GM19238 (cell line): ENCODE results near the gene IQCE.

Experiments used
- DNase-seq: peaks from one replicate; pipeline ENCODE4 v3.0.0; 2011; ENCODE audit warnings: low spot score; ENCODE audit not compliant: insufficient read length

Gene IQCE

DNA sequence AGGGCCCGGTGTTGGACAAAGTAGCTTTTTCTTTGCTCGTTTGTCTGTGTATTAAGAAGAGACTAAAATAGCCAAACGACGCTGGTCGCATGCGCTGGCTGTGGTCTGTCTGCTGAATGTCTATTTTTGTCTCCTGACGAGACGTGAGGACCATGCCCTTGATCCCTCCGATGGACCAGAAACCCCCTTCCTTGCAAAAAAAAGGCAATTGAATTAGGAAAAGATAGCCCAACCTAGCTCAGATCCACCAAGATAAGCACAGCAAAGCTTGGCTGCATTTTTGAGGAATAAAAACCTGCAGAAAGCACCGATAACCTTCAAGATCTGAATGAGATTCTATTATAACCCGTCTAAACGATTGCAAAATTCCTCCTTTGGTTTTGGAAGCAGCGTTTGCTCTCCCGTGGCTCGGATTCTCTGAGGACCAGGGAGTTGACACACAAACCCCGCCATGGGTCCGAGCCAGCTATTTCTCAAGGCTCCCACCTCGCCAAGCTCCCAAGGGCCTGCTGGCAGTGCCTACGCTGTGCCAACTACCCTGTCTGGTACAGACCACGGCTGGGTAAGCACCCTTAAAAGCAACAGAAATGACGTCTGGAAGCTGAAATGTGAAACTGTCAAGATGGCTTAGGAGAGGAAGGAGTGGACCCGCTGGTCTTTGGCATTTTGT is 55.3 kb downstream of the IQCE start:
- DNase-seq, result no peak

DNA sequence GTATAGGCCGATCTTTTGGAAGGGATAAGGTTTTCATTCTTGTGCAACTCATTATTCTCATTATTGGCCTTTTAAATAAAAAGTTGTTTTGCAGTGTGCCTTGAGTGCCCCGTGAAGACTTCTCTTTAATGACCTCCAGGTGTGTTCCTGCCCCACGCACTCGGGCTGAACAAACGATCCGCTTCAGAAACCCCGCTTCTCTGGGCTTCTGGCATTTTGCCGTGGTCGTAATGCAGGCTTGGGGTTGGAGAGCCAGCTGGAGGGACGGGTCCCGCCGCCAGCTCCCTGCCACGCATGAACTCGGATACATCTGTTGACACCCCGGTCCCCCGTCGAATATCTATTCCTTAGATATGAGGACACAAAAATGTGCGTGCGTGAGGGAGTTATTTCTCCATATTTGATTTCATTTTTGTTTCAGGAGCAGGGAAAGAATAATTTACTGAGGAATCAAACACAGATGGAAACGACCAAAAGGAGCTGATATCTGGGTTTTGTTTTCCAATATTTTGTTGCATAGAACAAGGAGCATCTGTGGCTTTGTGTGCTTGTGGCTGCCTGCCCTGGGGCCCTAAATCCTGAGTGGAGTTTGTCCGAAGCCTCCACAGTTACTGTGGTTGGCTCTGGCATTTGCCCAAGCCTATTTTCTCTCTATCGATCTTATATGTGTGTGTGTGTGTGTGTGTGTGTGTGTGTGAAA is 56.0 kb downstream of the IQCE start:
- no peak for DNase-seq

DNA sequence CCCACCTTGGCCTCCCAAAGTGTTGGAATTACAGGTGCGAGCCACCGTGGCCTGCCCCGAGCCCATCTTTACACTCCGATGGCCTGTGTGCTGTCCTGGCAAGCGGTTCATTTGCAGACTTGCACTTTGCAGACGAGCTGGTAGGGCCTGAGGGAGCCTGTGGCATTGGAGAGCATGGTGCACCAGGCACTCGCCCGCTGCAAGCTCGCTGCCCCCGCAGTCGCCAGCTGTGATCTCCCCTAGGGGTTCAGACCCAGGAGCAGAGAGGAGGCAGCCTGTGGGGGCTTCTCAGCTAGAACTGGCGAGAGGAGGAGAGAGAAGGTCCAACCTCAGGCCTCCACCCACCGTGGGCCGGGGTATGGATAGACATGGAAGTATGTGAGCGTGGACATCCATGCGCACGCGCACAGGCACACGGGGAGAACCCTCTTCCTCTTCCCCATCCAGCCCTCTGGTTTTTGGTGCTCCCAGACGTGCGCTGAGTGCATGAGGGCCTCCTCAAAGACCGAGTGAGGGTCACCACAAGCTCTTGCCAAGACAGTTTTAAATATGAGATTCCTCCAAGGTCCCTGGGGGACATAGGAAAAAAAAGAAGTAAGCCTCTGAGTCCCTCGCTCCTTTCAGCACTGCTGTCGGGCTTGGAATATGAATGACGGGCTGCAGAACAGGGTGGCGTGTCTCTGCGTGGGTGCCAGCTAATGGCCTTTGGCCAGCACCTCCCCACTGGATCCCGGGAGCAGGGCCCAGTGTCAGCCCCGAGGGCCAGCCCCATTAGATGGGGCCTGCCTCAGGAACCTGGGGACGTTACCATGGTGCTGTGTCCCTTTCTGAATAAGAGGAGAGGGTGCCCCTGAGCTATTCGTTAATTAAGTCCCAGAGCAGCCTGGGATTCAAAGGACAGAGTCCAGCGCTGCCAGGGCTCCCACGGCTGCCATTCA is 57.9 kb downstream of the IQCE start:
- DNase-seq, result no peak

- no peak for DNase-seq
These were observed 58.6 kb downstream of the IQCE start for GRCh38 chr7:2617325-2617905.

- DNase-seq, result no peak
These were observed 60.3 kb downstream of the IQCE start for GRCh38 chr7:2619116-2619515.

GRCh38 chr7:2621061-2621828 is 62.5 kb downstream of the IQCE start:
- DNase-seq, result no peak

GRCh38 chr7:2621948-2622640 is 63.3 kb downstream of the IQCE start:
- DNase-seq, result no peak

DNA sequence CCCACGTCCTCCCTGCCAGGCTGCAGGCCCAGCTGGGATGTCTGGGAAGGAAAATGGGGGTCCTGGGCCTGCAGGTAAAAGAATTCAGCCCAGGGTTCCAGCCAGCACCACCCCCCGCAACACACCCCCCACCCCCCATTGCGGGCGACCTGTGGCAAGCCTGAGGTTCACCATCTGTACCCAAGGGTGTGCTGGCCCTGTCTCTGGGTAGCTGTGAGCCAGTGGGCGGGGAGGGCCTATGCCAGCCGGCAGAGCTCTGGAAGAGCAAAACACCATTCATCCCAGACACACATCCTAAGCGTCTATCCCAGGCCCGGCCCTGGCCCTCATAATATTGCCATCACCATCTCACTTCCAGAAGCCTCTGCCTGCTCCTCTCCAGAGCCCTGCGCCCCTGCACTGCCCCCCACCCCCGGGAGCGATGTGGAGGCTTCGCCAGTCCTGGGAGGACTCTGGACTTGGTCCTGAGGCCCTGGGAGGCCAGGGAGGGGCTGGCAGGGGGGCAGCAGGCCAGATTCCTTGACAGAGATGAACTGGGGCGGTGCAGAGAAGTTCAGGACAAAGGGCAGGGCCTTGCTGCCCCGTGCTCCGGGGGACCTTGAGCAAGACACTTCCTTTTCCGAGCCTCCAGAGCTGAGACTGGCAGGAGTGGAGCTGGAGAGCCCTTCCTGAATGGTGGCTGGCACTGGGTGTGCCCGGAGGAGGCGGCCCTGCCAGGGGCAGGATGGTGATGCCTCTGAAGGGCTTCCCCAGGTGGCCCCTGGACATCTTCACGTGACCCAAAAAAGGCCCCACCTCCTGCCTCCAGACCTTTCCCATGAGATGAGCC is 64.3 kb downstream of the IQCE start:
- no peak for DNase-seq

GRCh38 chr7:2623698-2624014 is 64.9 kb downstream of the IQCE start:
- no peak for DNase-seq

GRCh38 chr7:2624293-2624886 is 65.6 kb downstream of the IQCE start:
- no peak for DNase-seq

GRCh38 chr7:2626498-2627117 is 67.8 kb downstream of the IQCE start:
- no peak for DNase-seq

DNA sequence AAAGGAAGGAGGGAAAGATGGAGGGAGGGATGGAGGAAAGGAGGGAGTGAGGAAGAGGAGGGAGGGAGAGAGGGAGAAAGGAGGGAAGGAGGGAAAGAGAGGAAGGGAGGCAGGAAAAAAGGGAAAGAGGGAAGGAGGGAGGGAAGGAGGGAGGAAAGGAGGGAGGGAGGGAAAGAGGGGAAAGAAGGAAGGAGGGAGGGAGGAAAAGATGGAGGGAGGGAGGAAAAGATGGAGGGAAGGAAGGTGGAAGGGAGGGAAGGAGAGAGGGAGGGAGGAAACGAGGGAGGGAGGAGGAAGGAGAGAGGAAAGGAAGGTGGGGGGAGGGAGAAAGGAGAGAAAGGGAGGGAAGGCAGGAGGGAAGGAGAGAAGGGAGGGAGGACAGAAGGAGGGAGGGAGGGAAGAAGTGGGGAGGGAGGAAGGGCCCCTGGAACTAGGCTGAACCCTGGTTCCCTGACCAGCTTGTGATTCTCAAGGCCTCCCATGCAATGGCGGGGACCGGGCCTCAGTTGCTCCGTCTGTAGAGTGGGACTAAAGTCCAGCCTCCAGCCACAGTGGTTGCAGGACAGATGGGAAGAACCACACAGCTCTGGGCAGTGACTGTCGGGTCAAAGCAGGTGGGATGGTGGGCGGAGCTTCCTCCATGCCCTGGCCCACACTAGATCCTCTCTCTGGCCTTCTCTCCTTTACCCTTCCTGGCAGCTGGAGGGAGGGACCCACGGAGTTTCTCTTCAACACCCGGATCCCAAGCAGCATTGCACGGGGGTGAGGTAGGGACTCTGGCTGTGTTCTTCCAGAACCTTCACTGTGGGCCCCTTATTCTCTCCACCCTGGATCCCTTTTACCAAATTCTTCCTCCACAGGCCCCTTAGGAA is 68.7 kb downstream of the IQCE start:
- DNase-seq, result no peak

DNA sequence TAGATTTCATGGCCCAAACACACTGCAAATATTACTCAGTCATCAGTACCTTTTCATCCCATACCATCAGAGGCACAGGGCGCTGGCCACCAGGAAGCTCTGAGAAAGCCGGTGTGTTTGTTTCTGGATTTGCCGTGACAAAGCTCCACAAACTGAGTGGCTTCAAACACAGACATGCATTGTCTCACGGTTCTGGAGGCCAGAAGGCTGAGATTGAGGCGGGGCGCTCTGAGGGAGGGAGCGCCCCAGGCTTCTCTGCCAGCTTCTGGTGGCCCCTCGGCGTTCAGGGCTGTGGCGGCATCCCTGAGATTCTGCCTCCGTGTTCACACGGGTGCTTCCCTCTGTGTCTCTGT is 69.3 kb downstream of the IQCE start:
- no peak for DNase-seq

GRCh38 chr7:2628891-2629290 is 70.1 kb downstream of the IQCE start:
- DNase-seq, result no peak

DNA sequence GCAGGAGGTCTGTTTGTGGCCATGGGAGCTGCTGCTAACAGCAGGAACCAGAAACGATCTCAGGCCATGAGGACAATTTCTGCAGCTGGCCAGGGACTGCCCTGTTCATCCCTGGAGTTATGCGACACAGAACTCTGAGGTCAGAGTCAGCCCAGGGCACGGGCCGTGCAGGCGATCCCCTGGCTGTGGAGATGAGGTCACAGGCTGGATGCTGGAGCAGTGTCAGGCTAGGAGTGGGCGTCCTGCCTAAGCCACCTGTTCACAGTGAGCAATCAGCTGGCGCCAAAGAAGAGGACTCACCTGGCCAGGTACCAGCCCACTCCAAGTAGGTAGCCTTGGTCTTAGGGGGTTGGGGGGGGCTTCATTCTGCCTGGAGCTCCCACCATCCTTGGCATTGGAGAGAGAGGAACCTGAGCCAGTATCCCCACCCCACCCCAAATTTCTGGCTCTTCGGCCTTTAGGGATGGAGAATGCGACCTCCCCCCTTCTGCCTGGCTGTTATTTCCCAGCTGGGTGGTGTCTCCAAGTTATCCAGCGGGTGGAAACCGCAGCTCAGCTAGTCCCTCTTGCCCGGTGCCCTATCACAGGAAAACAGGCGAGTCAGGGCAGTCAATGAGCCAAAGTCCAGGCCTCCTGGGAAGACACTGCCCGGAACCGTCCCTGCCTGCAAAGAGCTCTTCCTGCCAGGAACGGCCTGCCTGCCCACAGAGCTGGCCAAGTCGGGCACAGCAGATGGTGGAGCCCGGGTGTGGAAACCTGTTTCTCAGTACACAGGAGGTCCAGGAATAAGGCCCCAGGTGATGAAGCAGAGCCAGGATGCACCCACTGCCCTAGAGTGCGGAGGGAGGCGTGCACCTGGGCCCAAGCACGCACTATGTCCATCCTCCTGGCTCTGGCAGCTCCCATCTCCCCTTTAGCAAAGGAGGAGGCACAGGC is 71.2 kb downstream of the IQCE start:
- DNase-seq, result no peak

GRCh38 chr7:2631946-2632732 is 73.4 kb downstream of the IQCE start, which contains the start of gene TTYH3:
Gene TTYH3 (plus strand): TSS chr7:2631986. CDS start chr7:2632156, 170 bp downstream.
- no peak for DNase-seq
